WERI-Rb-1 (cell line): Measurements from ENCODE around the gene PCCB.

ENCODE experiments used
- DNase-seq: peaks from one replicate; pipeline ENCODE4 v3.0.0-alpha.2; 2020
- H3K27ac ChIP-seq: fragments of 250-450 bp; sonication (Bioruptor Pico); 2 replicates; pipeline ENCODE4 v1.5.1; 2020; ENCODE audit warnings: mild to moderate bottlenecking, moderate library complexity
- H3K27me3 ChIP-seq: fragments of 250-450 bp; sonication (Bioruptor Pico); 2 replicates; pipeline ENCODE4 v1.5.1; 2021; ENCODE audit warnings: mild to moderate bottlenecking, low read depth, moderate library complexity; ENCODE audit not compliant: insufficient read depth, severe bottlenecking
- H3K36me3 ChIP-seq: fragments of 250-450 bp; sonication (Bioruptor Pico); 2 replicates; pipeline ENCODE4 v1.5.1; 2020; ENCODE audit warnings: mild to moderate bottlenecking, moderate library complexity
- H3K4me3 ChIP-seq: 2 replicates; pipeline ENCODE4 v1.5.1; 2011; ENCODE audit warnings: low read depth, mild to moderate bottlenecking, control low read depth, low read length
- H3K9me3 ChIP-seq: fragments of 250-450 bp; sonication (Bioruptor Pico); 2 replicates; pipeline ENCODE4 v1.5.1; 2021; ENCODE audit warnings: mild to moderate bottlenecking, moderate library complexity; ENCODE audit not compliant: severe bottlenecking
- CTCF ChIP-seq: IDR thresholded peaks from 2 replicates; pipeline ENCODE4 v1.5.1; 2011; ENCODE audit warnings: low read depth, mild to moderate bottlenecking, control low read depth, inconsistent platforms, low read length

The PCCB gene

GRCh38 chr3:136293279-136293678 is 43.1 kb downstream of the PCCB start:
- DNase-seq = no peak
- no peak overlapping the region for H3K4me3 ChIP-seq
- H3K27me3 ChIP-seq = no peaks in the 10 kb centered on the region
- no peaks in the 10 kb centered on the region for H3K9me3 ChIP-seq
- no peak for TF ChIP-seq CTCF
- no peak overlapping the region for H3K27ac ChIP-seq
- peaks cover 34% of the 10 kb centered on the region for H3K36me3 ChIP-seq

- DNase-seq = no peak
- H3K4me3 ChIP-seq = no peak overlapping the region
- H3K9me3 ChIP-seq = no peaks in the 10 kb centered on the region
- no peak overlapping the region for H3K27ac ChIP-seq
- peaks cover 34% of the 10 kb centered on the region for H3K36me3 ChIP-seq
- H3K27me3 ChIP-seq = no peaks in the 10 kb centered on the region
- TF ChIP-seq CTCF = no peak
Measured at GRCh38 chr3:136294176-136294575, 44.0 kb downstream of the PCCB start.

- no peak for TF ChIP-seq CTCF
- Histone ChIP-seq H3K27me3 (no peaks in the 10 kb centered on the region), H3K27ac (no peak overlapping the region), H3K4me3 (no peak overlapping the region), H3K9me3 (no peaks in the 10 kb centered on the region), H3K36me3 (peaks cover 36% of the 10 kb centered on the region)
- DNase-seq = no peak
Measured at GRCh38 chr3:136296960-136297359, 46.8 kb downstream of the PCCB start.

GRCh38 chr3:136297826-136298225 is 47.7 kb downstream of the PCCB start:
- no peak for TF ChIP-seq CTCF
- Histone ChIP-seq H3K27me3 (no peaks in the 10 kb centered on the region), H3K36me3 (peaks cover 36% of the 10 kb centered on the region), H3K9me3 (no peaks in the 10 kb centered on the region), H3K27ac (no peak overlapping the region), H3K4me3 (no peak overlapping the region)
- DNase-seq = no peak

GRCh38 chr3:136300444-136300843 is 50.3 kb downstream of the PCCB start:
- H3K4me3 ChIP-seq = no peak overlapping the region
- DNase-seq = no peak
- H3K36me3 ChIP-seq = peaks cover 11% of the 10 kb centered on the region
- TF ChIP-seq CTCF = no peak
- no peaks in the 10 kb centered on the region for H3K9me3 ChIP-seq
- H3K27me3 ChIP-seq = no peaks in the 10 kb centered on the region
- no peak overlapping the region for H3K27ac ChIP-seq

- Histone ChIP-seq H3K27ac (no peak overlapping the region), H3K4me3 (no peak overlapping the region), H3K27me3 (no peaks in the 10 kb centered on the region), H3K36me3 (no peaks in the 10 kb centered on the region; the same call in 1 of the 2 replicates), H3K9me3 (no peaks in the 10 kb centered on the region)
- DNase-seq = no peak
- TF ChIP-seq CTCF = peak; percentile 40; the same call in 1 of the 2 replicates
Measured at GRCh38 chr3:136305879-136306278, 55.7 kb downstream of the PCCB start.
